Glomerular visceral epithelial cell (primary cell): ENCODE results near the gene TRAPPC2.
"Not testable (repeated sequence)": the region's sequence is repeated elsewhere in the genome, so short reads cannot be mapped to it uniquely, and the experiment has no call there.

Experiments used
- DNase-seq: peaks from one replicate; pipeline ENCODE4 v3.0.0-alpha.2; 2016; ENCODE audit errors: extremely low spot score

TRAPPC2 gene

GRCh38 chrX:13698432-13698831 lies 36.0 kb downstream of the TRAPPC2 start:
- DNase-seq, result no peak

- no peak for DNase-seq
Observed at GRCh38 chrX:13697976-13698375, 36.4 kb downstream of the TRAPPC2 start.

- DNase-seq, result no peak
Observed at GRCh38 chrX:13697455-13697854, 37.0 kb downstream of the TRAPPC2 start.

GRCh38 chrX:13695601-13696115 lies 38.8 kb downstream of the TRAPPC2 start:
- no peak for DNase-seq

DNA sequence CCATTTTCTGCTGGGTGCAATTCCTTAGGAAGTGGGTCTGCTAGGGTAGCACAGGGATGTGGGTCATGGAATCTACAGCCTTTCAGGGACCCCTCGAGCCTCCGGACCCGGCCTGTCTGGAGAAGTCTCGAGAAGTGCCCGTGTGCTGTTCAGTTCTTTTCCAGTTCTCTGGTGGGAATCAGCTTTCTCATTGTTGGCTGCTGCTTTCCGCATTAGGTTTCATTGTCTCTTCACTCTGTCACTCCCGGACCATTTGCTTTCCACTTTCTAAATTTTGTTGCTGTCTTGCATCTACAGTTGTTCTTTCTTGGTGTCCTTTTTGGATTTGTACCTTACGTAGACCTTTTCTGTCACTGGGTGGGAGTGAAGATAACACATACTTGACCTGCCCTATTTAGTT lies 39.4 kb downstream of the TRAPPC2 start:
- no peak for DNase-seq

- DNase-seq, result no peak
Observed at GRCh38 chrX:13694359-13694758, 40.1 kb downstream of the TRAPPC2 start.

GRCh38 chrX:13693341-13693961 lies 41.0 kb downstream of the TRAPPC2 start:
- DNase-seq, result peak; percentile 29

DNA sequence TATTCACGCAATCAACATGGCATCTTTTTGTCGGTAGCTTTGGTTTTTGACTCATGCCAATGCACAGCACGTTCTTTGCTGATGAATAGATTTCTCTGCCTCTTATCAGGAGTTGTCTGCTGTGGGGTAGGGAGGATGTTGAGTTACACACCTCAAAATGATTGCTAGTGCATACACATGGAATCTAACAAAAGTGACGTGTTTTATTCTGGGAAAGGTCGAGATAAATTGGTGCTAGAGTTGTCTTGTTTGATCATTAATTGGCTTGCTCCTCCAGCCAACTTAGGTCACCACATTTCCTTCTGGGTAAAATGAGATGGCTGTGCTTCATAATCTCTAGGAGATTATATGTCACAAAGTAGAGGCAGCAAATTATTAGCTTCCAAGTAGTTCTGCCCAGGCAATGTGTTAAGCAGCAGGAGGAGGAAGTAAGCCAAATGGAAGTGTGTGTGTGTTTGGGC lies 41.6 kb downstream of the TRAPPC2 start:
- DNase-seq, result no peak

DNA sequence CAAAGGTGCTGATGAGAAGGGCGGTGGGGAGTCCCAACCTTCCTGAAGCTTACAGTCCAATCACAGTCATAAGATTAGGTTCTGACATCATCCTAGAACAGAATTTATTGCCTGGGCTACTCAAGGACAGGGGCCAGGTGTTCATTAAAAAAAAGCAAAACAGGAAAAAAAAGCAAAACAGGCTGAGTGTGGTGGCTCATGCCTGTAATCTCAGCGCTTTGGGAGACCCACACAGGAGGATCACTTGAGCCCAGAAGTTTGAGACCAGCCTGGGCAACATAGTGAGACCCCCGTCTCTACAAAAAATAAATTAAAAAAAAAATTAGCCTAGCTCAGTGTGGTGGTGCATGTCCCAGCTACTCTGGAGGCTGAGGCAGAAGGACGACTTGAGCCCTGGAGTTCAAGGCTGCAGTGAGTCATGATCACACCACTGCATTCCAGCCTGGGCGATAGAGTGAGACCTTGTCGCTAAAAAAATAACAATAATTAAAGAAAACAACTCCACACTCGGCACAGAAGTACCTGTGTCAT lies 42.5 kb downstream of the TRAPPC2 start:
- peak; percentile 38 for DNase-seq

GRCh38 chrX:13690836-13691235 lies 43.6 kb downstream of the TRAPPC2 start:
- no peak for DNase-seq

- DNase-seq, result no peak
Observed at GRCh38 chrX:13689741-13690211, 44.6 kb downstream of the TRAPPC2 start.

DNA sequence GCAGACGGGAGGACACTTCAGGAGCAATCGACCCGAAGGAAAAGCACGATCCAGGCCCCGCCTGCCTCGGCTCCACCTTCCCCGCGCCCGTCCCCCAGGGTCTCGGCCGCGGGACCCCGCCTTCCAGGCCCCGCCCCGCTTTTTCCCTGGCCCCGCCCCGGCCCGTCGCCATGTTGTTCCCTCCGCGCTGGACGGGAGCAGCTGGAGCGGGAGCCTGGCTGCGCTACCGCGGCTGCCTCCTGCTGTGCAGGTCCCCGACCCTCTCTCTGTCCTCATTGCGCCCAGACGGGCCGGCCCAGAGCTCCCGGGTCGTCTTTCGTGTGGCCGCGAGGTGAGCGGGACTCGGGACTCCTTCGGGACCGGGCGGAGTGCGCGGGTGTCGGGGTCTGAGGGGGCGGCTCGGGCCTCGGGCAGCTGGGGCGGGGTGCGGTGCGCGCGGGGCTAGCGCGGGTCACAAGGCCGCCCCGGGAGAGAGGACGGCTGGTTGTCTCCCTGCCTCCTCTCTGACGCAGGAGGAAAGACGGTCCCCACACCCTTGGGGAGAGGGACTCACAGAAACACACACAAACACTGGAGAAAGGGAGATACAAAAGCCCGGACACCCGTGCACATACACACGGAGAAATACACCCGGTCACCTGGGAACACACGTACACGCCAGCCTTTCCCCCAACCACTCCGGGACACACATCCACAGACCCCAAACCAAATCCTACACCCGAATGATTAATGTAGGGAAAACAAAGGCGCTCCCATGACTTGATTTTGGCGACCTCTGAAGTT lies 45.3 kb downstream of the TRAPPC2 start, which contains the start of gene RAB9A:
Gene RAB9A, plus strand, starts transcription at position 171 of the 783 bp plus-strand sequence. CDS start 19,619 bp downstream, outside the sequence.
- DNase-seq, result peak; percentile 77

GRCh38 chrX:13688384-13688957 lies 45.9 kb downstream of the TRAPPC2 start:
- DNase-seq, result no peak

DNA sequence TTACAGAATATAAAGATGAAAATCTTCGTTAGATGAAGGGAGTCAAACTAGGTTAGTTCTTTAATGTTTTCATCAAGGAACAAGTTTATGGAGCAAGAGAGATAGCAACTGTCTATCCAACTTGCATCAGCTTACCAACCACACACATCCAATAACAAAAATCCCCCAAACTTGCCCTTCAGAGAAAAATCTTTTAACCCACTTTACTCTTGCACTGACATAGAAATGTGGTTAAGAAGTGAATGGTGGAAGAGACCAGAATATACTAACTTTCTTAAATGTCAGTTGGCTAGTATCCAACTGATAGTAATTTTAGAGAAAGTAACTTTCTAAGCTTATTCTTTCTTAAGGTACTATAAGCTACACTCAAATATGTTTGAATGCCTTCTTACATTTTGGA lies 47.2 kb downstream of the TRAPPC2 start:
- DNase-seq, result no peak

GRCh38 chrX:13685126-13685763 lies 49.2 kb downstream of the TRAPPC2 start:
- peak; percentile 14 for DNase-seq

DNA sequence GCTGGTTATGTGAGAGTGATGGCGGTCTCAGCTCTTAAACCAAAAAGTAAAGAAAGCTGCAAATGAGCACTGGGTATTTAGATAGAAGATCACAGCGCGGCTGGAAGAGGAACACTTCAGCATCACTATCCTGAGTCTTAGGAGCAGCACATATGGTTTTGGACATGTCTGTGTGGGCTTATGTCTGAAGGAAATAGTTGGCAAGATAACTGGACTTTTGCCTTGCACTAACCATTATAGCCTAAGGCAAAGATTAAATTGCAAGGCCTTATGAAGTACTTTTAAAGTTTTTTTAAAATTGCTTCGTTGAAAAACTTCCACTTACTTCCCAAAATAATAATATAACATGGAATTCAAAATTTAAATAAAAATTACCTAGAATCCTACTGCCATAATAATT lies 50.1 kb downstream of the TRAPPC2 start:
- DNase-seq, result no peak

- no peak for DNase-seq
Observed at GRCh38 chrX:13681595-13681994, 52.8 kb downstream of the TRAPPC2 start.

DNA sequence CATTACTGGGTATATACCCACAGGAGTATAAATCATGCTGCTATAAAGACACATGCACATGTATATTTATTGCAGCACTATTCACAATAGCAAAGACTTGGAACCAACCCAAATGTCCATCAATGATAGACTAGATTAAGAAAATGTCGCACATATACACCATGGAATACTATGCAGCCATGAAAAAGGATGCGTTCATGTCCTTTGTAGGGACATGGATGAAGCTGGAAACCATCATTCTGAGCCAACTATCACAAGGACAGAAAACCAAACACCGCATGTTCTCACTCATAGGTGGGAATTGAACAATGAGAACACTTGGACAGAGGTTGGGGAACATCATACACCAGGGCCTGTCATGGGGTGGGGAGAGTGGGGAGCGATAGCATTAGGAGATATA lies 54.7 kb downstream of the TRAPPC2 start:
- not testable (repeated sequence) for DNase-seq

DNA sequence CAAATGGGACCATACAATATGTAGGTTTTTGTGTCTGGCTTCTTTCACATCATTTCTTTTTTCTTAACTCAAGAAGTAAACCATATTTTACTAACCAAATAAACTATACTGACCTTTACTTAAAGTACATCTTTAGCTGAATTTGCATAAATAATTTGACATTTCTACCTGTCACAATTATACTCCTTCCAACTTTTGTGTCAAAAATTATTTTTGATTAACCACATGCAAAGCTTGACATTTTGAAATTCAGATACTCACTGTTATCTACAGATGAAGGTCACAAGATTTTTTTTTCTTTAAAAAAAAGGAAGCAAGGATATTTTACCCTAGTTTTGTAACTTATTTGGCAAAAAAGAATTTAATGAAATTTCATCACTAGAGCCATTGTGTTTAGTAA lies 57.5 kb downstream of the TRAPPC2 start:
- no peak for DNase-seq

DNA sequence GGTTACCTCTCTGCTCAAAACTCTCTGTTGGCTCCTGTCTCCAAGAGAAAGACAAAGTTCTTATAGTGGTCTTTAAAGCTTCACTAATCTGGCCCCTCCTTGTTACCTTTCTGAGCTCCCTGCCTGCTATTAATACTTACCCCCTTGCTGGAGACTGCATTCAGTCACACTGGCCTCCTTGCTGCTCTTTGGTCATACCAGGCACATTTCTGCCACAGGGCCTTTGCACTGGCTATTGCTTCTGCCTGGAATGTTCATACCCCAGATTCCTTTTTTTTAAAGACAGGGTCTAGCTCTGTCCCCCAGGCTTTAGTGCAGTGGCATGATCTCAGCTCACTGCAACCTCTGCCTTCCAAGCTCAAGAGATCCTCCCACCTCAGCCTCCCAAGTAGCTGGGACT lies 61.4 kb downstream of the TRAPPC2 start:
- DNase-seq, result no peak

GRCh38 chrX:13670197-13670596 lies 64.2 kb downstream of the TRAPPC2 start:
- DNase-seq, result no peak

- DNase-seq, result not testable (repeated sequence)
Observed at GRCh38 chrX:13669755-13670154, 64.7 kb downstream of the TRAPPC2 start.
